ENCODE data around the gene TUT4. TPM values are rescaled to one million over a fixed set of nuclear protein-coding genes. Genes with fewer than 3 reads are reported as not detected.

The TUT4 gene
- total and polyA plus RNA-seq, 4 donors: 16.4 to 142 (median 28.5) TPM

DNA sequence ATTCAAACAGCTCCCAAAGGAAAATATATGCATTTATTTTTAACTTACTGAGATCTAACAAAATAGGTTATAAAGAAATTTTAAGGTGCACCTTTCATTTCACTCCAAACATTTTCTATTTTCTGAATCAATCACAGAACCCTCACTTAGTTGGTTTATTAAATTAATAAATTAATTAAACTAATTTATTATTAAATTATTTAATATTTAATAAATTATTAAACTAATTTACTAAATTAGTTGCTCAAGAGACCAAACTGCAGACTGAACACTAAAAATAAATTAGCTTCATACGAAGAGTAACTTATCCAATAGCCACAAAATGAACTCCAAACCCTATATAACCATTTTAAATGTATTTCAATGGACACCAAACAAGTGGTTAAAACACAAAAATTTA is 80.5 kb downstream of the TUT4 start:
- ATAC-seq (ENCODE audit: insufficient read depth, low FRiP score): no peak
- WGBS, 2 donors: 93 to 100% methylated on average over 1 of the region's 1 CpG
- no peak overlapping the region for H3K4me3 ChIP-seq

DNA sequence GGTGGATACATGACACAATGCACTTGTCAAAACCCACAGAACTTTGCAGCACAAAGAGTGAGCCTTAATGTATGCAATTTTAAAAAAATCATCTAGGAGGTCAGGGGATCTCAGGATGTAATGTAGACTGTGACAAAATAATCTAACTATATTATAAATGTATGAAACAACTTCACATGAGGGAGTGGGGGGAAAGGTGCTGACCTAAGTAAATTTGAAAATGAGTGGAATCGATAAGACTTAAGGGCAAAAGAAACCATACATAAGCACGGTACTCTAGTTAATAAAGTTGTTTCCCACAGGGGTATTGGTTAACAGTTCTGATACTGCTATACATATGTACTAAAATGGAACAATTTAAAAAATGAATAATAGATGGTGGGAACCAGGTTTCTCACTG is 83.8 kb downstream of the TUT4 start:
- Histone ChIP-seq H3K9ac (ENCODE audit: insufficient read depth in 1 of 2, low read length in 2 of 2) (no peak overlapping the region), H3K36me3 (ENCODE audit: control insufficient read depth in 4 of 4, insufficient read depth in 4 of 4, low read length in 4 of 4) (peaks cover 0 to 7% (median 5%) of the 10 kb centered on the region in 4 donors), H3K4me3 (no peak overlapping the region), H3K27me3 (ENCODE audit: control insufficient read depth in 3 of 3, insufficient read depth in 3 of 3, low read length in 2 of 3) (no peaks in the 10 kb centered on the region), H3K4me1 (ENCODE audit: control insufficient read depth in 5 of 5, insufficient read depth in 5 of 5, low read length in 5 of 5) (no peaks in the 10 kb centered on the region), H3K9me3 (ENCODE audit: control insufficient read depth in 4 of 4, insufficient read depth in 3 of 4, low read length in 3 of 4) (no peaks in the 10 kb centered on the region), H3K27ac (ENCODE audit: low read depth in 1 of 2, low read length in 1 of 2) (no peak overlapping the region)
- WGBS, 2 donors: 94 to 99% methylated on average over 2 of the region's 2 CpGs
- TF ChIP-seq, protein P1, sequence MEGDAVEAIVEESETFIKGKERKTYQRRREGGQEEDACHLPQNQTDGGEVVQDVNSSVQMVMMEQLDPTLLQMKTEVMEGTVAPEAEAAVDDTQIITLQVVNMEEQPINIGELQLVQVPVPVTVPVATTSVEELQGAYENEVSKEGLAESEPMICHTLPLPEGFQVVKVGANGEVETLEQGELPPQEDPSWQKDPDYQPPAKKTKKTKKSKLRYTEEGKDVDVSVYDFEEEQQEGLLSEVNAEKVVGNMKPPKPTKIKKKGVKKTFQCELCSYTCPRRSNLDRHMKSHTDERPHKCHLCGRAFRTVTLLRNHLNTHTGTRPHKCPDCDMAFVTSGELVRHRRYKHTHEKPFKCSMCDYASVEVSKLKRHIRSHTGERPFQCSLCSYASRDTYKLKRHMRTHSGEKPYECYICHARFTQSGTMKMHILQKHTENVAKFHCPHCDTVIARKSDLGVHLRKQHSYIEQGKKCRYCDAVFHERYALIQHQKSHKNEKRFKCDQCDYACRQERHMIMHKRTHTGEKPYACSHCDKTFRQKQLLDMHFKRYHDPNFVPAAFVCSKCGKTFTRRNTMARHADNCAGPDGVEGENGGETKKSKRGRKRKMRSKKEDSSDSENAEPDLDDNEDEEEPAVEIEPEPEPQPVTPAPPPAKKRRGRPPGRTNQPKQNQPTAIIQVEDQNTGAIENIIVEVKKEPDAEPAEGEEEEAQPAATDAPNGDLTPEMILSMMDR (IDR thresholded peaks at IDR 0.05; ENCODE audit: control extremely low read depth, extremely low read depth): no peak
- DNase-seq (no peak), ATAC-seq (ENCODE audit: insufficient read depth, low FRiP score) (no peak)

More for the DNA sequence above, 80.5 kb downstream of the TUT4 start:
- no peaks in the 10 kb centered on the region for H3K9me3 ChIP-seq (ENCODE audit: control insufficient read depth in 4 of 4, insufficient read depth in 3 of 4, low read length in 3 of 4)
- DNase-seq: no peak
- H3K4me1 ChIP-seq (ENCODE audit: control insufficient read depth in 5 of 5, insufficient read depth in 5 of 5, low read length in 5 of 5): peaks cover 0 to 3% (median 0%) of the 10 kb centered on the region in 5 donors
- H3K9ac ChIP-seq (ENCODE audit: insufficient read depth in 1 of 2, low read length in 2 of 2): no peak overlapping the region
- H3K36me3 ChIP-seq (ENCODE audit: control insufficient read depth in 4 of 4, insufficient read depth in 4 of 4, low read length in 4 of 4): peaks cover 2 to 20% (median 8%) of the 10 kb centered on the region in 4 donors
- no peaks in the 10 kb centered on the region for H3K27me3 ChIP-seq (ENCODE audit: control insufficient read depth in 3 of 3, insufficient read depth in 3 of 3, low read length in 2 of 3)
- no peak overlapping the region for H3K27ac ChIP-seq (ENCODE audit: low read depth in 1 of 2, low read length in 1 of 2)
- TF ChIP-seq, protein P1 (IDR thresholded peaks at IDR 0.05; ENCODE audit: control extremely low read depth, extremely low read depth): no peak

DNA sequence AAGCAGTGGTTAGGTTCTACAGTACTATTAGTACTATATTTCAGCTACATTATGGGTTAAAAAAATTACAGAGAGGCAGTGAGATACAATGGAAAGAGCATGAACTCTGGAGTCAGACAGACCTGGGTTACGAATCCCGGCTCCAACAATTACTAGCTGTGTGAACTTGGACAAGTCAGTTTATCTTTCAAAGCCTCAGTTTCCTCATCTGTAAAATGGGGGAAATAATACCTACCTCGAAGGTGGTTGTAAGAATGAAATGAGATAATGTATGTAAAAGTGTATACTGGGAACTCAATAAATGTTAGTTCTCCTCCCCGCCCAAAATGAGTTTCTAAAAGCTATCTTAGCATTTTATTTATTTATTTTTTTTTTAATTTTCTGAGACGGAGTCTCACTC is 89.0 kb downstream of the TUT4 start:
- no peaks in the 10 kb centered on the region for H3K4me1 ChIP-seq (ENCODE audit: control insufficient read depth in 5 of 5, insufficient read depth in 5 of 5, low read length in 5 of 5)
- H3K4me3 ChIP-seq: no peak overlapping the region
- TF ChIP-seq, protein P1 (IDR thresholded peaks at IDR 0.05; ENCODE audit: control extremely low read depth, extremely low read depth): no peak
- H3K9me3 ChIP-seq (ENCODE audit: control insufficient read depth in 4 of 4, insufficient read depth in 3 of 4, low read length in 3 of 4): no peaks in the 10 kb centered on the region
- no peak for ATAC-seq (ENCODE audit: insufficient read depth, low FRiP score)
- peaks cover 9 to 11% (median 9%) of the 10 kb centered on the region in 4 donors for H3K36me3 ChIP-seq (ENCODE audit: control insufficient read depth in 4 of 4, insufficient read depth in 4 of 4, low read length in 4 of 4)
- no peak overlapping the region for H3K9ac ChIP-seq (ENCODE audit: insufficient read depth in 1 of 2, low read length in 2 of 2)
- WGBS, 2 donors: 97 to 98% methylated on average over 5 of the region's 5 CpGs
- no peak overlapping the region for H3K27ac ChIP-seq (ENCODE audit: low read depth in 1 of 2, low read length in 1 of 2)
- H3K27me3 ChIP-seq (ENCODE audit: control insufficient read depth in 3 of 3, insufficient read depth in 3 of 3, low read length in 2 of 3): no peaks in the 10 kb centered on the region
- DNase-seq: no peak

DNA sequence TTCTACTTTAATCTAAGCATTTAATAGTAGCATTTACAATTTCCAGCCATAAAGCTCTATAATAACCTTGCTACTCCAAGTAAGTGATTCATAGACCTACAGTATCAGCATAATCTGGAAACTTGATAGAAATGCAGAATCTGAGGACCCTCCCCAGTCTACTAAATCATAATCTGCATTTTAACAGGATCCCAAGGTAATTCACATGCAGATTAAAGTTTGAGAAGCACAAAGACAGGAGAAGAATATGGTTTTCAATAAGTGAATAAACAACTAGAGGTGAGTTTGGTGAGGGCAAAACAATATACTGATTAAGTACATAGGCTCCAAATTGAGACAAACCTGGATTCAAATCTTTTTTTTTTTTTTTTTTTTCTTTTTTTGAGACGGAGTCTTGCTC is 91.1 kb downstream of the TUT4 start:
- TF ChIP-seq, protein P1 (IDR thresholded peaks at IDR 0.05; ENCODE audit: control extremely low read depth, extremely low read depth): no peak
- WGBS, 2 donors: 93 to 100% methylated on average over 1 of the region's 1 CpG
- Histone ChIP-seq H3K36me3 (ENCODE audit: control insufficient read depth in 4 of 4, insufficient read depth in 4 of 4, low read length in 4 of 4) (peaks cover 8 to 15% (median 9%) of the 10 kb centered on the region in 4 donors), H3K9ac (ENCODE audit: insufficient read depth in 1 of 2, low read length in 2 of 2) (no peak overlapping the region), H3K4me1 (ENCODE audit: control insufficient read depth in 5 of 5, insufficient read depth in 5 of 5, low read length in 5 of 5) (no peaks in the 10 kb centered on the region), H3K4me3 (no peak overlapping the region), H3K27ac (ENCODE audit: low read depth in 1 of 2, low read length in 1 of 2) (no peak overlapping the region), H3K27me3 (ENCODE audit: control insufficient read depth in 3 of 3, insufficient read depth in 3 of 3, low read length in 2 of 3) (no peaks in the 10 kb centered on the region), H3K9me3 (ENCODE audit: control insufficient read depth in 4 of 4, insufficient read depth in 3 of 4, low read length in 3 of 4) (no peaks in the 10 kb centered on the region)
- no peak for DNase-seq
- ATAC-seq (ENCODE audit: insufficient read depth, low FRiP score): no peak

All from lung (tissue), 12 donors.